Measurements from ENCODE around the gene SELENOW. TPM values are rescaled to one million over a fixed set of nuclear protein-coding genes. Genes with fewer than 3 reads are reported as not detected.
"Not testable (repeated sequence)": the region's sequence is repeated elsewhere in the genome, so short reads cannot be mapped to it uniquely, and the experiment has no call there.

Gene SELENOW
- total RNA-seq, 8 experiments from 2014 or later: 99.2 to 427 (median 228) TPM

GRCh38 chr19:47777245-47778048 is 1.1 kb upstream of the SELENOW start:
- ATAC-seq (replicated peaks in 6 of 8); in situ Hi-C loops (cut with MboI; ENCODE audit: low pct_unique_long_range_greater_than_20kb in 2 of 9, low sequenced_read_pairs in 9 of 9, unreplicated experiment in 9 of 9): not testable (repeated sequence)
- H3K27ac ChIP-seq: peak overlapping the region; percentile 99
- WGBS, 10 experiments: 62 to 100% (median 86%) methylated on average over 1 to 19 of the region's 23 CpGs; no CpG with 5 or more reads in 2 of the 10 experiments
- peak overlapping the region; percentile 86 to 100 (median 98) for H3K4me3 ChIP-seq
- H3K4me1 ChIP-seq (replicated peaks in 1 of 2): peaks cover 15 to 19% of the 10 kb centered on the region in 2 donors

- H3K4me1 ChIP-seq (replicated peaks in 1 of 2): peaks cover 11 to 19% of the 10 kb centered on the region in 2 donors
- H3K4me3 ChIP-seq: peak overlapping the region; percentile 86 to 100 (median 98)
- peak in 7 of 8 experiments; percentile 0 to 11 (median 2) for ATAC-seq (replicated peaks in 6 of 8)
- in situ Hi-C loops (cut with MboI; ENCODE audit: low pct_unique_long_range_greater_than_20kb in 2 of 9, low sequenced_read_pairs in 9 of 9, unreplicated experiment in 9 of 9): no loop called here
- H3K27ac ChIP-seq: peak overlapping the region; percentile 99
- WGBS, 10 experiments: 0 to 33% (median 13%) methylated on average over 1 to 2 of the region's 20 CpGs; no CpG with 5 or more reads in 7 of the 10 experiments
These were observed 450 bp downstream of the SELENOW start for GRCh38 chr19:47778954-47779351.

GRCh38 chr19:47779524-47780214 is 1.2 kb downstream of the SELENOW start:
- WGBS, 10 experiments: 10 to 91% (median 63%) methylated on average over 1 to 7 of the region's 24 CpGs
- ATAC-seq (replicated peaks in 6 of 8): no peak
- in situ Hi-C loops (cut with MboI; ENCODE audit: low pct_unique_long_range_greater_than_20kb in 2 of 9, low sequenced_read_pairs in 9 of 9, unreplicated experiment in 9 of 9): no loop called here
- no peak overlapping the region for H3K27ac ChIP-seq
- H3K4me3 ChIP-seq: peak overlapping the region; percentile 86 to 100 (median 98)
- peaks cover 6 to 14% of the 10 kb centered on the region in 2 donors for H3K4me1 ChIP-seq (replicated peaks in 1 of 2)

- 76 to 100% (median 80%) methylated on average over 1 to 3 of the region's 9 CpGs; no CpG with 5 or more reads in 7 of the 10 experiments for WGBS, 10 experiments
- peak overlapping the region in 2 of 5 donors; percentile 86 to 99 for H3K4me3 ChIP-seq
- no peak for ATAC-seq (replicated peaks in 6 of 8)
- in situ Hi-C loops (cut with MboI; ENCODE audit: low pct_unique_long_range_greater_than_20kb in 2 of 9, low sequenced_read_pairs in 9 of 9, unreplicated experiment in 9 of 9): no loop called here
- no peak overlapping the region for H3K27ac ChIP-seq
- H3K4me1 ChIP-seq (replicated peaks in 1 of 2): peaks cover 6 to 14% of the 10 kb centered on the region in 2 donors
These were observed 1.7 kb downstream of the SELENOW start for GRCh38 chr19:47780215-47780551.

GRCh38 chr19:47781590-47782262 is 3.2 kb downstream of the SELENOW start:
- in situ Hi-C loops (cut with MboI; ENCODE audit: low pct_unique_long_range_greater_than_20kb in 2 of 9, low sequenced_read_pairs in 9 of 9, unreplicated experiment in 9 of 9): no loop called here
- Histone ChIP-seq H3K27ac (no peak overlapping the region), H3K4me1 (replicated peaks in 1 of 2) (peaks cover 6 to 14% of the 10 kb centered on the region in 2 donors), H3K4me3 (no peak overlapping the region)
- 4 to 100% (median 94%) methylated on average over 1 to 8 of the region's 9 CpGs; no CpG with 5 or more reads in 3 of the 10 experiments for WGBS, 10 experiments
- no peak for ATAC-seq (replicated peaks in 6 of 8)

- in situ Hi-C loops (cut with MboI; ENCODE audit: low pct_unique_long_range_greater_than_20kb in 2 of 9, low sequenced_read_pairs in 9 of 9, unreplicated experiment in 9 of 9): no loop called here
- H3K4me3 ChIP-seq: no peak overlapping the region
- no peak for ATAC-seq (replicated peaks in 6 of 8)
- H3K27ac ChIP-seq: no peak overlapping the region
- 91 to 100% (median 97%) methylated on average over 1 to 7 of the region's 7 CpGs; no CpG with 5 or more reads in 6 of the 10 experiments for WGBS, 10 experiments
- H3K4me1 ChIP-seq (replicated peaks in 1 of 2): no peaks in the 10 kb centered on the region
These were observed 8.1 kb downstream of the SELENOW start for GRCh38 chr19:47786566-47786965.

- ATAC-seq (replicated peaks in 6 of 8); in situ Hi-C loops (cut with MboI; ENCODE audit: low pct_unique_long_range_greater_than_20kb in 2 of 9, low sequenced_read_pairs in 9 of 9, unreplicated experiment in 9 of 9): not testable (repeated sequence)
- 42 to 95% (median 88%) methylated on average over 3 to 9 of the region's 10 CpGs; no CpG with 5 or more reads in 6 of the 10 experiments for WGBS, 10 experiments
These were observed 8.8 kb downstream of the SELENOW start for GRCh38 chr19:47787307-47787706.

GRCh38 chr19:47789811-47790210 is 11.3 kb downstream of the SELENOW start:
- ATAC-seq (replicated peaks in 6 of 8); in situ Hi-C loops (cut with MboI; ENCODE audit: low pct_unique_long_range_greater_than_20kb in 2 of 9, low sequenced_read_pairs in 9 of 9, unreplicated experiment in 9 of 9); H3K4me1 ChIP-seq (replicated peaks in 1 of 2); H3K4me3 ChIP-seq; H3K27ac ChIP-seq: not testable (repeated sequence)
- 64 to 100% (median 94%) methylated on average over 1 to 4 of the region's 13 CpGs; no CpG with 5 or more reads in 1 of the 10 experiments for WGBS, 10 experiments

More at GRCh38 chr19:47787307-47787706, 8.8 kb downstream of the SELENOW start:
- not testable (repeated sequence) for H3K27ac ChIP-seq; H3K4me1 ChIP-seq (replicated peaks in 1 of 2); H3K4me3 ChIP-seq

- Histone ChIP-seq H3K27ac (no peak overlapping the region), H3K4me1 (replicated peaks in 1 of 2) (no peaks in the 10 kb centered on the region), H3K4me3 (no peak overlapping the region)
- WGBS, 10 experiments: 10 to 20% methylated on average over 1 to 4 of the region's 10 CpGs; no CpG with 5 or more reads in 8 of the 10 experiments
- in situ Hi-C loops (cut with MboI; ENCODE audit: low pct_unique_long_range_greater_than_20kb in 2 of 9, low sequenced_read_pairs in 9 of 9, unreplicated experiment in 9 of 9): no loop called here
- peak; percentile 53 to 95 (median 67) for ATAC-seq (replicated peaks in 6 of 8)
These were observed 11.9 kb downstream of the SELENOW start for GRCh38 chr19:47790398-47790814.

GRCh38 chr19:47792616-47793015 is 14.1 kb downstream of the SELENOW start:
- Histone ChIP-seq H3K4me1 (replicated peaks in 1 of 2) (no peaks in the 10 kb centered on the region), H3K27ac (no peak overlapping the region), H3K4me3 (no peak overlapping the region)
- 82 to 100% (median 94%) methylated on average over 1 of the region's 1 CpG; no CpG with 5 or more reads in 4 of the 10 experiments for WGBS, 10 experiments
- ATAC-seq (replicated peaks in 6 of 8): no peak
- in situ Hi-C loops (cut with MboI; ENCODE audit: low pct_unique_long_range_greater_than_20kb in 2 of 9, low sequenced_read_pairs in 9 of 9, unreplicated experiment in 9 of 9): no loop called here

- in situ Hi-C loops (cut with MboI; ENCODE audit: low pct_unique_long_range_greater_than_20kb in 2 of 9, low sequenced_read_pairs in 9 of 9, unreplicated experiment in 9 of 9): no loop called here
- H3K27ac ChIP-seq: no peak overlapping the region
- no peak for ATAC-seq (replicated peaks in 6 of 8)
- 80 to 100% (median 91%) methylated on average over 1 to 18 of the region's 18 CpGs; no CpG with 5 or more reads in 1 of the 10 experiments for WGBS, 10 experiments
- no peaks in the 10 kb centered on the region for H3K4me1 ChIP-seq (replicated peaks in 1 of 2)
- no peak overlapping the region for H3K4me3 ChIP-seq
These were observed 16.0 kb downstream of the SELENOW start for GRCh38 chr19:47794526-47794925.

GRCh38 chr19:47796785-47797184 is 18.3 kb downstream of the SELENOW start:
- Histone ChIP-seq H3K27ac (no peak overlapping the region), H3K4me3 (no peak overlapping the region), H3K4me1 (replicated peaks in 1 of 2) (no peaks in the 10 kb centered on the region)
- no peak for ATAC-seq (replicated peaks in 6 of 8)
- in situ Hi-C loops (cut with MboI; ENCODE audit: low pct_unique_long_range_greater_than_20kb in 2 of 9, low sequenced_read_pairs in 9 of 9, unreplicated experiment in 9 of 9): no loop called here
- 83 to 100% (median 90%) methylated on average over 2 of the region's 2 CpGs; no CpG with 5 or more reads in 7 of the 10 experiments for WGBS, 10 experiments

Measured in motor neuron (in vitro differentiated cells).